Hepatocyte (in vitro differentiated cells): Measurements from ENCODE around the gene FLRT1.

ENCODE experiments used
- CTCF ChIP-seq: fragments of 200-600 bp; sonication (generic); IDR thresholded peaks from 2 replicates; pipeline ENCODE4 v1.5.1; 2016; ENCODE audit warnings: antibody characterized with exemption, mild to moderate bottlenecking; ENCODE audit not compliant: poor library complexity
- EZH2 ChIP-seq: fragments of 200-600 bp; sonication (generic); IDR thresholded peaks from 2 replicates; pipeline ENCODE4 v1.6.1; 2016; ENCODE audit warnings: antibody characterized with exemption, mild to moderate bottlenecking, borderline replicate concordance

GRCh38 chr11:64056861-64057260 is 21.1 kb downstream of the FLRT1 start:
- TF ChIP-seq EZH2 (no peak), CTCF (no peak)
